K562 (cell line): ENCODE data around the gene HAUS6. TPM values are rescaled to one million over a fixed set of nuclear protein-coding genes. Genes with fewer than 3 reads are reported as not detected.

Experiments used
- ATAC-seq: fragments of 200-7000 bp; cut with Tn5 transposase; 3 replicates; pipeline ENCODE4 v1.9.1; 2020; ENCODE audit warnings: moderate library complexity
- BruUV-seq: library from RNA; stranded (reverse); fragments of 400-500 nt; replicated peaks from 2 replicates; lab custom pipeline; 2021; lab: Mats Ljungman, UMichigan
- CTCF ChIA-PET: fragments of 300-600 bp; formaldehyde crosslinking; extraction: SDS; loops from one replicate; lab custom pipeline; 2021; ENCODE audit warnings: low intra/inter-chr PET ratio; lab: Yijun Ruan, JAX
- POLR2A ChIA-PET: fragments of 300-600, 350-650 bp; sonication (Branson Sonifier 250); formaldehyde crosslinking; extraction: SDS; loops from one replicate; lab custom pipeline; 2021; ENCODE audit warnings: antibody characterized with exemption, inconsistent platforms; lab: Yijun Ruan, JAX
- DNase-seq, 4 experiments: peaks; one replicate each; pipeline versions ENCODE4 v3.0.0 to v3.0.0-alpha.2; 2011 to 2018; ENCODE audit warnings: low spot score in 3 of 4, mixed read lengths in 3 of 4; ENCODE audit errors: extremely low read depth in 1 of 4
- FAIRE-seq: peaks from 2 replicates; lab custom pipeline; 2011; peaks lifted over from hg19 to GRCh38; lab: Jason Lieb, UNC
- H2AFZ ChIP-seq: 2 replicates; pipeline ENCODE4 v1.6.0; 2011; ENCODE audit warnings: low read depth, low read length, control low read depth, inconsistent platforms
- H3K27ac ChIP-seq: fragments of 200-600 bp; 3 replicates; pipeline ENCODE4 v1.8.0; 2011; ENCODE audit warnings: low read depth, mild to moderate bottlenecking, control low read depth, inconsistent platforms, low read length, moderate library complexity, mixed read lengths; ENCODE audit errors: extremely low read depth
- H3K27me3 ChIP-seq, 2 experiments: fragments of 300-600 bp in 1 of 2; 2 replicates in 1 of 2; 3 replicates in 1 of 2; pipeline versions ENCODE4 v1.6.0 to v1.8.0; 2011; ENCODE audit warnings: inconsistent platforms in 2 of 2, low read length in 2 of 2, mild to moderate bottlenecking in 1 of 2, mixed read lengths in 1 of 2, moderate library complexity in 1 of 2; ENCODE audit not compliant: control insufficient read depth in 2 of 2, insufficient read depth in 2 of 2
- H3K36me3 ChIP-seq: fragments of 300-600 bp; 3 replicates; pipeline ENCODE4 v1.8.0; 2011; ENCODE audit warnings: mild to moderate bottlenecking, low read length, inconsistent platforms; ENCODE audit not compliant: control insufficient read depth, insufficient read depth
- H3K4me1 ChIP-seq, 2 experiments: fragments of 200-600 bp in 1 of 2; replicated peaks in 1 of 2; 2 replicates in 1 of 2; 3 replicates in 1 of 2; pipeline versions ENCODE4 v1.5.1 to v1.8.0; 2011; ENCODE audit warnings: inconsistent platforms in 2 of 2, low read length in 2 of 2, mild to moderate bottlenecking in 1 of 2, mixed read lengths in 1 of 2, moderate library complexity in 1 of 2; ENCODE audit not compliant: control insufficient read depth in 2 of 2, insufficient read depth in 2 of 2
- H3K4me2 ChIP-seq: 2 replicates; pipeline ENCODE4 v1.6.1; 2011; ENCODE audit warnings: low read length, control low read depth, inconsistent platforms, mixed read lengths; ENCODE audit not compliant: insufficient read depth
- H3K4me3 ChIP-seq: fragments of 200-600 bp; sonication (generic), shearing (Covaris generic); 2 replicates; pipeline ENCODE4 v1.5.1; 2016; ENCODE audit warnings: control low read depth, inconsistent platforms
- H3K79me2 ChIP-seq: fragments of 200-600 bp; 3 replicates; pipeline ENCODE4 v1.8.0; 2011; ENCODE audit warnings: low read length, inconsistent platforms; ENCODE audit not compliant: control insufficient read depth, insufficient read depth
- H3K9ac ChIP-seq, 2 experiments: 2 replicates each; pipeline versions ENCODE4 v1.6.0 to v1.6.1; 2011; ENCODE audit warnings: low read depth in 2 of 2, low read length in 2 of 2, control low read depth in 1 of 2, inconsistent platforms in 1 of 2, mild to moderate bottlenecking in 1 of 2, mixed read lengths in 1 of 2; ENCODE audit not compliant: insufficient read depth in 1 of 2
- H3K9me1 ChIP-seq: one replicate; pipeline ENCODE4 v1.6.0; 2011; ENCODE audit warnings: inconsistent platforms, mild to moderate bottlenecking, low read length, moderate library complexity; ENCODE audit not compliant: control insufficient read depth, insufficient read depth
- H3K9me3 ChIP-seq: replicated peaks from 2 replicates; pipeline ENCODE4 v1.5.1; 2011; ENCODE audit warnings: low read depth, low read length, inconsistent platforms; ENCODE audit not compliant: control insufficient read depth, insufficient read depth
- H4K20me1 ChIP-seq: replicated peaks from 2 replicates; pipeline ENCODE4 v1.6.1; 2011; ENCODE audit warnings: low read length, inconsistent platforms, mixed read lengths; ENCODE audit not compliant: control insufficient read depth, insufficient read depth
- ESRRB ChIP-seq: fragments of 250-450 bp; sonication (Bioruptor Pico); IDR thresholded peaks from 2 replicates; pipeline ENCODE4 v1.5.0; 2020; ENCODE audit warnings: mild to moderate bottlenecking, moderate library complexity, borderline replicate concordance
- FOXA3 ChIP-seq, 2 experiments: fragments of 450-650 bp in 1 of 2; sonication (generic) in 1 of 2; formaldehyde crosslinking; IDR thresholded peaks in 1 of 2; conservative IDR thresholded peaks in 1 of 2; 2 replicates each; pipeline versions ENCODE4 v1.4.0 to v1.8.0; 2020 to 2022; ENCODE audit warnings: mild to moderate bottlenecking in 2 of 2, missing genetic modification reagents in 1 of 2
- LEF1 ChIP-seq: fragments of 450-650 bp; IDR thresholded peaks from 2 replicates; pipeline ENCODE4 v1.6.1; 2016; ENCODE audit warnings: mild to moderate bottlenecking
- PCBP1 ChIP-seq: fragments of 200-400 bp; formaldehyde crosslinking; IDR thresholded peaks from 2 replicates; pipeline ENCODE4 v1.6.1; 2018; ENCODE audit warnings: mild to moderate bottlenecking, low read depth, low read length; ENCODE audit not compliant: poor library complexity, severe bottlenecking
- WGBS: fragments of 100-300 bp; shearing (Covaris generic); methylation state at CpG from one replicate; pipeline ENCODE4 v1.1.6; 2016; ENCODE audit warnings: low coverage, mixed read lengths; ENCODE audit not compliant: insufficient coverage; ENCODE audit errors: missing lambda C conversion rate; 5-methylcytosine and 5-hydroxymethylcytosine counted together
- in situ Hi-C: fragments of 300-500 bp; cut with MboI; formaldehyde crosslinking; loops from 4 replicates; pipeline ENCODE4 v1.15.0; 2018; ENCODE audit warnings: inconsistent platforms, mixed read lengths
- intact Hi-C: fragments of 100-400 bp; cut with micrococcal nuclease; formaldehyde crosslinking; loops from 2 replicates; pipeline ENCODE4 v1.14.2; 2022
- polyA plus RNA-seq, 8 experiments: library from polyadenylated mRNA; depleted of rRNA in 4 of 8; stranded (reverse) in 5 of 8; unstranded in 3 of 8; fragments of >200 nt; fragmentation: Nextera tagmentation in 2 of 8; fragmentation: Illumina TruSeq in 1 of 8; extraction: Ambion mirVana in 2 of 8; extraction: Trizol in 1 of 8; gene quantifications; 2 replicates each; pipeline versions ENCODE4 v1.2.1 to v1.2.3, GENCODE V29; 2011 to 2014; ENCODE audit warnings: inconsistent platforms in 1 of 8, missing spikeins in 1 of 8
- total RNA-seq, 7 experiments: library from RNA; depleted of rRNA in 6 of 7; stranded (reverse); fragments of >200 nt in 6 of 7; fragmentation: Illumina TruSeq in 2 of 7; extraction: Trizol in 2 of 7; gene quantifications; 2 replicates each; pipeline versions ENCODE4 v1.2.1 to v1.2.3, GENCODE V29; 2011 to 2021; ENCODE audit warnings: low replicate concordance in 1 of 7

Gene HAUS6
- total and polyA plus RNA-seq, 9 of the 15 experiments (the other 6 are each of a cell fraction or from before 2014, with no cell fraction given), result 10.2 to 31.7 (median 23.1) TPM

DNA sequence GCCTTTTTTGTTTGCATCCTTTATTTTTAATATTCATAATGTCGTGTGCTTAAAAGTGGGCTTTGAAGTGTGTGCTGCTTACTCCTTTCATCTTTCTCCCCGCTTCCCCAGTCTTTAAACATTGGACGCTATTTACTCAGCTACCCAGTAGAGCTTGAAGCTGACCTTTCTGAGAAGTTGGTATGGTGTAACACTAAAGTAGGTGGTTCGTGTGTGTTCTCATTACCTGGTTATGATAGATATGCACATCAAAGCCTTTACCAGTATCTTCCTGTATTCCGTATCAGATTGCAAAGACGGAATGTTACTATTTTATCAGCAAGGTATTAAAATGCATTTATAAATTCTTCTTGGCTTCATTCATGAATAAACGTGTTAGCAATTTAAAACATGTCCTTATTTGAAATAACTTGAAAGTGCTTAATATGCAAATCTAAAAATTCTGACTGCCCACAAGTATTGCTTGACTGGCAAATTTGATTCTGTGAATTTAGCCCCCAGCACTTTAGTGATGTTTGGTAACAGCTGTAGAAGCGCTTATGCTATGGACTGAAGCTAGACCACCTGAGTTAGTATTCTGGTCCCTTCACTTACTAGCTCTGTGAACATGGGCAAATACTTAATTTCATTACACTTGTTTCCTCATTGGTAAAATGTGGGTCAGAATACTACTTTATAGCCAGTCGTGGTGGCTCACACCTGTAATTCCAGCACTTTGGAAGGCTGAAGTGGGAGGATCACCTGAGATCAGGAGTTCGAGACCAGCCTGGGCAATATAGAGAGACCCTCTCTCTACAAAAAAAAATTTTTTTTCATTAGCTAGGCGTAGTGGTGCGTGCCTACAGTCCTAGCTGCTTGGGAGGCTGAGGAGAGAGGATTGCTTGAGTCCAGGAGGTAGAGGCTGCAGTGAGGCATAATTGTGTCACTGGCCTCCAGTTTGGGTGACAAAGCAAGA, 51.8 kb downstream of the HAUS6 start:
- peaks cover 24% of the 10 kb centered on the region for H3K79me2 ChIP-seq
- no TSS peak for BruUV-seq
- POLR2A ChIA-PET, result interaction anchor here (0.5 to 1.2 kb wide), 6 partner anchors 9 to 123 kb away, joined by 3 to 4 read pairs (median 3); no protein-coding TSS in a partner anchor
- WGBS, result 32% methylated on average over 12 of the region's 12 CpGs
- intact Hi-C loops (no loop called here), in situ Hi-C loops (no loop called here)
- ATAC-seq (peak; percentile 6; the same call in 1 of the 3 replicates), FAIRE-seq (no peak), DNase-seq (peak in 1 of 4 experiments; percentile 15)
- peak overlapping the region; percentile 82 for H3K4me3 ChIP-seq
- TF ChIP-seq ESRRB (CRISPR knock-in tag) (no peak), PCBP1 (no peak), LEF1 (0 out of 2 replicates have a peak, but pooled peaks have one; percentile 21), FOXA3 (CRISPR knock-in tag; conservative IDR thresholded peaks at IDR 0.05 in 1 of 2, IDR thresholded peaks at IDR 0.05 in 1 of 2) (peak in 1 of 2 experiments; percentile 28; a peak in 1 of 4 replicates)
- H3K9me3 ChIP-seq, result no peaks in the 10 kb centered on the region
- no peak overlapping the region; the same call in 1 of the 3 replicates for H3K27ac ChIP-seq
- H3K4me2 ChIP-seq, result peak overlapping the region; percentile 98
- CTCF ChIA-PET, result no interaction called here
- no peaks in the 10 kb centered on the region for H3K27me3 ChIP-seq
- peak overlapping the region; percentile 86 to 91; a peak in 3 of 4 replicates for H3K9ac ChIP-seq
- H3K4me1 ChIP-seq, result peaks cover 3 to 7% of the 10 kb centered on the region in 2 experiments; a peak in 4 of 5 replicates
- no peaks in the 10 kb centered on the region for H3K9me1 ChIP-seq
- H4K20me1 ChIP-seq, result 0 out of 2 replicates have a peak, but pooled peaks cover 5% of the 10 kb centered on the region
- peak overlapping the region; percentile 94; the same call in 1 of the 2 replicates for H2AFZ ChIP-seq
- 0 out of 3 replicates have a peak, but pooled peaks cover 2% of the 10 kb centered on the region for H3K36me3 ChIP-seq
